Stimulated activated CD4-positive, alpha-beta T cell treated with anti-CD3 and anti-CD28 coated beads, Interleukin-4, amount 100 ng/mL, for 4 hours (primary cell): ENCODE measurements around the gene KRTAP10-2.
"Not testable (repeated sequence)": the region's sequence is repeated elsewhere in the genome, so short reads cannot be mapped to it uniquely, and the experiment has no call there.

Experiments
- DNase-seq, 2 experiments: peaks; one replicate each; pipeline ENCODE4 v3.0.0-alpha.2; 2020

KRTAP10-2 gene

DNA sequence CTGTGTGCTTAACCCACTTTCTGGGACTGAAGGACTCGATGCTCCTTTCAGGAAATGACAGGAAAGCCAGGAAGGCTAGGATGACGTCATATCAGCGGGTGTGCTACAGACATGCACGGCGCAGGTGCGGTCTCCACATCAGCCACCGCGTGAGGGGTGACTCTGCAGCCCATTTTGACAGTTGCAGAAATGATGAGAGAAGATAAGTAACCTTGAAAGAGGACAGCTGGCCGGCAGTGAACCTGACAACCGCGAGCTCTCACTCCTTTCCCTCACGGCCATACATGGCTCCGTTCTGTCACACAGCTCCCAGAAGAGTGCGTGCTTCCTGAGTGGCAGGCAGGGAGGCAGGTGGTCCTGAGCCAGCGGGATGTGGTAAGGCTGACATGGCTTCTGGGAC is 30.8 kb upstream of the KRTAP10-2 start:
- DNase-seq, result no peak

DNA sequence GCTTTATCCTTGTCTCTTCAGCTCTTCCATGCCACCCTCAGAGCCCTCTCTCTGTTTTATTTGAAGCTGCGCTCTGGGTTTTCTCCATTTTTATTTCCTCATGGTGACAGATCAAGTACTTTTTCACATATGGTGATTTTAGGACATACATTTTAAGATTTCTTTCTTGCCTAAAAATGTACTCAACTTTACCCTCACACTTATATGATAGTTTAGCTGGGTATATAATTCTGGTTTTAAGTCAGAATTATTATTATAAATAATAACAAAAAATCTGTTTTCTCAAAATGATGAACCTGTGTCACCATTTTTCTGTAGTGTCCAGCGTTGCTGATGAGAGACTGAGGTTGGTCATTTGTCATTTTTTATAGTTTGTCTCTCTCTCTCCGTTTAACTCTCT is 29.9 kb upstream of the KRTAP10-2 start:
- no peak for DNase-seq

- DNase-seq, result not testable (repeated sequence)
Observed at GRCh38 chr21:44580231-44580821, 29.0 kb upstream of the KRTAP10-2 start, which contains the start of gene KRTAP10-5. Gene KRTAP10-5, minus strand, starts transcription at chr21:44580604. Its CDS starts 26 bp downstream, at chr21:44580578.

DNA sequence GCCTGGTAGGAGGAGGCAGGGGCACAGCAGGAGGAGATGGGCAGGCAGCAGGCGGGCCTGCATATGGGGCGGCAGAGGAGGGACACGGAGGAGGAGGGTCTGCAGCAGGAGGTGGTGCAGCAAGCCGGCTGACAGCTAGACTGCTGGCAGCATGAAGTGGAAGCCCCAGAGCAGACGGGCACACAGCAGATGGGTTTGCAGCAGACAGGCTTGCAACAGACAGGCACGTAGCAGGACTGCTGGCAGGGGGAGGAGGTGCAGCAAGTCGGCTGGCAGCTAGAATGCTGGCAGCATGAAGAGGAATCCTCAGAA is 28.5 kb upstream of the KRTAP10-2 start:
- no peak for DNase-seq

DNA sequence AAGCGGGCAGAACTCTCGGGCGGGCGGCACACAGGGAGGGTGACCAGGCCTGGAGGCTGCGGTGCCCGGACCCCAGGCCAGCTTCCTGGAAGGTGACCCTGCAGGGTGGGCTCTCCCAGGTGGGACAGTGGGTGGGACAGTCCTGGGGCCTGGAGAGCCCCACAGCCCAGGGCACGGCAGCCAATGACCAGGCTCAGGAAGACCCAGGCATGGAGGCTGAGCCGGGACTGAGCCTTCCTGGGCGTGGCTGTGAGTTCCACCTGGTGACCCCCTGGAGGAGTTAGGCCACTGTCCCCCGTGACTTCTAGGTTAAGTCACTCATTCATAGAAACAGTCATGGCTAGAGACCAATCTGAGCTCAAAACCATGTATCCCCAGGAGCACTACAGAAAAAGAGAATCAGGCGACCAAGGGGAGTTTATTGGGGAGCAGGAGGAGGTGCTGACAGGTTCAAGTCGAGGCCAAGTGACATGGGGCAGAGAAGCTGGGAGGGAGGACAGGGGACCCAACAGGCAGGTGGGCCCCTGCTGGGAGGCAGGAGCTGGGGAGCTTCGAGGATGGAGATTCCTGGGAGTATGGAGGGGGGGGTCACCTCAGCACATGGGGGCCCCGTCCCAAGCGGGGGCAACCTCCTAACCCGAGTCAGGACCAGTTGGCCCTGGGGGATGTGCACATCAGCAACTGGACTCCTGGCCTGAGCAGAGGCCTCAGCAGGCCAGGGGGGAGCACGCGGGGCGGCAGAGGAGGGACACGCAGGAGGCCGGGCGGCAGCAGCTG is 27.9 kb upstream of the KRTAP10-2 start:
- no peak for DNase-seq

- DNase-seq, result no peak
Observed at GRCh38 chr21:44578371-44579055, 27.2 kb upstream of the KRTAP10-2 start.

DNA sequence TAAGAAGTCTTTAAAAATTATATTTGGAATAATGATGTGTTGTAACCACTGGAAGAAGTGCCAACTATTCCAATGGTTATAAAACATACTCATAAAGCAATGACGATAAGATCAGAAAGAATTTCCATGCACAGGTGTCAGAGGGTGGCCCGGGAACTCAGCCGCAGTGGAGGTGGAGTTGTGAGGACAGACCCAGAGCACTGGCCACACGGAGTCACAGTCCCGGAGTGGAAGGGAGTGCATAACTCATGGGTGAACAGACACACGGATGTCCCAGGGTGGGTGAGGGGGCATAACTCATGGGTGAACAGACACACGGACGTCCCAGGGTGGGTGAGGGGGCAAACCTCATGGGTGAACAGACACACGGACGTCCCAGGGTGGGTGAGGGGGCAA is 24.7 kb upstream of the KRTAP10-2 start:
- DNase-seq, result no peak

DNA sequence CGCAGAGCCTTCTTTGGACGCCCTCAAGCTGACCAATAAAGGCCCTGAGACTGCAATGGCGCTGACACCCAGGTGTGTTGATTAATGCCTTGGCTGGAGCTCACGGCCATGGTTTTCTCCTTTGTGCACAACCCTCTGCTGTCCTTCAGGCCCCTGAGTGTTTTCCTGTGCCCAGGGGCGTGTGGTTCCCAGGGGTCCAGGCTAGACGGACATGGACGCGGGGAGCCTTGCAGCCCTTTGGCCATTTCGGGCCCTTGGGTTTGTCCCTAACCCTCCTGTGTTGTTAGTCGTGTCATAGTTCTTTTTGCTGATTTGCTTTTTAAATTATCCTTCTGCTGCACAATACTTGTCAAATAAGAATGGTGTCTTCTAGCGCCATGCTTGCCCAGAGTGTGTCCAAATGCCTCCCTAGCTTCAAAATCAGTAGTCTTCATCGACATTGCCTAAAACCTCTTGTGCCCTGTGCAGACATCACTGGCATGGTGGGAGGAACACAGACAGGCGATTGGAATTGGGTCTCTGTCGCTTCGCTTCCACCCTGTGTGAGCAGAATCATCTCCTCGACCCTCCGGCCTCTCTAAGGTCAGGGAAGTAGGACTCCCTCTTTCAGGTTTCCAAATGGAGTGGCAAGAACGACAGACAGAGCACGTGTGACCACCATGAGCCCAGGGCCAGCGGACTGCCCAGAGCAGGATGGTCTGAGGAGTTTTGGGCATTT is 24.2 kb upstream of the KRTAP10-2 start:
- DNase-seq, result no peak

- no peak for DNase-seq
Observed at GRCh38 chr21:44574457-44575306, 23.4 kb upstream of the KRTAP10-2 start.

GRCh38 chr21:44573630-44574456 is 22.5 kb upstream of the KRTAP10-2 start, which contains the start of gene KRTAP10-4:
Gene KRTAP10-4, plus strand, starts transcription at chr21:44573729. Its CDS starts 30 bp downstream, at chr21:44573759.
- DNase-seq, result not testable (repeated sequence)

DNA sequence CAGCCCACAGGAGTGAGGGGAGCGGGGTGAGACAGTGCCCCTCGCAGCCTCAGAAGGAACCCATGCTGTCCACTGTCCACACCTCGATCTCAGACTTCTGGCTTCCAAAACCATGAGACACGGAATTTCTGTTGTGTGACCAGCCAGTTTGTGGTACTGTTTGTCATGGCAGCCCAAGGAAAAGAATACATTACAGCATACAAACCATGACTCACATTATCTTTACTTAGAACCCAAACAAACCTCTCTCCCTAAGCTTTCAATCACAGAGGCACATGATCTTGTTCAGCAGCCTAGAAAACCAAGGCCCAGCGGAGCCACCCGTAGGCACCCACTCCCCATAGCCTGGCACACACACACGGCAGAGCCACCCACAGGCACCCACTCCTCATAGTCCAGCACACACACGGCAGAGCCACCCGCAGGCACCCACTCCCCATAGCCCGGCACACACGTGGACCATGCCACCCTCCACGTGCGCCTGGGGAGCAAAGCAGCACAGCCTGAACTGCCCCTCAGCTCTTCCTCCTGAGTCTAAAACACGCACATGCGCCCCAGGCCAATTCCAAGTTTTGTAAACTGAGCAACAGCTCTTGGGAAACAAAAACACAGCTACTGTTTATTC is 21.8 kb upstream of the KRTAP10-2 start:
- no peak for DNase-seq

GRCh38 chr21:44571844-44572782 is 20.8 kb upstream of the KRTAP10-2 start:
- no peak for DNase-seq

- DNase-seq, result no peak
Observed at GRCh38 chr21:44571296-44571695, 20.0 kb upstream of the KRTAP10-2 start.

DNA sequence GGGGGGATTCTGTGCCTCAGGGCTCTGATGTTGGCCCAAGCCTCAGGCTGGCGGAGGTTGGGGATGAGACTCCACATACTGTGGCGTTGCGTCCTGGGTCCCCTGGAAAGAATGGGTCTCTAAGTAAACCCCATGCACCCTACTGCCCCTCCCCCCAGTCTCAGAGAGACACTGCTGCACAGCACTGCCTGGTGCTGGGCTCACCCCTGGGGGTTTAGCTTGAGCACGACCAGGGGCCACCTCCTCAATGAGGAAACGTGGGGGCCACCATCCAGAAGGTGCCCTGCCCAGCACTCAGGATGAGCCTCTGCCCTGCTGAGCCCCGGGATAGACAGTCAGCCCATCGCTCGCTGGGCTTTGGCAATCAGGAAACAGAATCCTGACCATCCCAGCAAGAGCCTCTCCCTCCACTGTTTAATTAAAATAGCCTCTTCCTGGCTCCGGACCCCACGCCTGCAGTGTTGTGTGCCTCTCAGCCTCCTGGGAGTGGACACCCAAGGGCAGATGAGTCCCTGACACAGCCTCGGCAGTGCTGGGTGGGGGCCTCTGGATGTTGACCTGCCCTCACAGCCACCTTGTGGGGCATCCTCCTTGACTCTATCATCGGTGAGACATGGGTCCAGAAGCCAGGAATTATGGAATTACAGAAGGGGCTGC is 18.7 kb upstream of the KRTAP10-2 start:
- no peak for DNase-seq

DNA sequence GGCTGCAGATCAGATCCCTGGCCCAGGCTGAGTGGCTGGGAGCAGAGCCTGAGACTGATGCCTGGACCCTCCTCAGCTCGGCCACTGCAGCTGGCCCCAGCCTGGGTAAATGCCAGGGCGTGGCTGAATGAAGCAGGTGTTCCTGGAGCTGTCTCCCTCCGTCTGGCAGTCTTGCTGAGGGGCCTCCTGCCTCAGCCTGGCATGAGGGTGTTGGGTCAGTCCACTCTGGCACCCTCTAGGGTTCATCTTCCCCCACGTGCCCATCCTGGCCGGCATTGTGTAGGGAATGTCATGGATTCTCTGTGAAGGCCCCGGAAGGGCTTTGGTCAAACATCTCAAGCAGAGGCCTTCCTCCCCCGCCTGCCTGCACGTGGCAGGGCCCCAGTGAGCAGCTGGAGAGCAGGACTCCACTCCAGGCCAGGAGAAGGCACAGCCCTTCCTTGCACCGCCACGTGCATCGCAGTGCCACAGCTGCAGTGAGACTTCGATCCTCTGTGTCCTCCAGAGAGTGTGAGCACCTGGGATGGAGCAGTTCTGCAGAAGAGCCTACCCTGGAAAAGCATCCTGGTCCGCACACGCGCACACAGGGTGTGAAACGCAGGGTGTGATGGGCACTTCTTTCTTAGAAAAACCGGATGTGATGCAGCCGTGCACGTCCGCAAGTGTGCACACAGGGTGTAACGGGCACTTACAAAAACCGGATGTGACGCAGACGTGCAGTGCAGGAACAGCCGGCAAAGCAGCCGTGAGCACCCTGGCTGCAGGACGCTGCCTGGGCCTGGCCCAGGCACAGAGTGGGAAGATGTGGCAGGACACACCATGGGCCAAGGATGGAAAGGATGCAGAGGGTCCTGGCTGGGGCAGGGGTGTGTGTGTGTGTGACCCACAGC is 17.6 kb upstream of the KRTAP10-2 start:
- DNase-seq, result no peak

- DNase-seq, result no peak
Observed at GRCh38 chr21:44568261-44568660, 17.0 kb upstream of the KRTAP10-2 start.

DNA sequence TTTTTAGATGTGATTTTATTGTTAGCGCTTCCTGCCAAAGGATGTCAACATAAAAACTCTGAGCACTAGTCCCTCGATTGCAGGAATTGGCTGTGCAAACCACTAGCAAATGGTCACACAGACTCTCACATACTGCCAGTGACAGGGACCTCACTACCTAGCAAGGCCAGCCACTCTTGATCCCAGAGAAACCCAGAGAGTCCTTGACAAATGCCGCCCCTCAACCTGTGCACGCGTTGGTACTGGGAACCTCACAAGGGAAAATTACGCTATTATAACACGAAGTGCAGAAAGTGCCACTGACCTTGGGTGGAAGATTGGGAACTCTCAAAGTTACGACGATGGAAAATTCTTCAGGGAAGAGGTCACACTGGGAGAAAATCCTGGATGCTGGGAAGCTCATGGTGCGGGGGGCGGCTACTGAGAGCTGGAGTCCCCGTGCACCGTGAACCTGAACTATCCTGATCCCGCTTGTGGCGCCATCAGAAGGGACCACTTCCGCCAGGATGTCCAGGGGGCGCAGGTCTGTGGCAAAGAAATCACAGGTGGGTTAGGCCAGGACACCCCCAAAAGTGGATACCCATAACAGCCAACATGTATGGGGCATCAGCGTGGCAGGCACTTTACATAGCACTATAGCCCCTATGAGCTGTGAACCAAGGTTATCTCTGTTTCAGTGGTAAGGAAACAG is 16.3 kb upstream of the KRTAP10-2 start:
- DNase-seq, result no peak
